SK-N-SH (cell line): ENCODE data around the gene SORBS1.

Experiments used
- EZH2phosphoT487 ChIP-seq: fragments of 200-600 bp; sonication (generic); IDR thresholded peaks from 2 replicates; pipeline ENCODE4 v1.6.1; 2017; ENCODE audit warnings: low read depth, mixed run types, mild to moderate bottlenecking, antibody characterized with exemption, moderate library complexity, borderline replicate concordance
- MXI1 ChIP-seq: IDR thresholded peaks from 2 replicates; pipeline ENCODE4 v1.6.1; 2012; ENCODE audit warnings: mild to moderate bottlenecking, low read depth, low read length, improper control_type of control experiment
- POLR2AphosphoS5 ChIP-seq: IDR thresholded peaks from 2 replicates; pipeline ENCODE4 v1.6.1; 2012; ENCODE audit warnings: low read depth, low read length
- TEAD4 ChIP-seq: IDR thresholded peaks from 2 replicates; pipeline ENCODE4 v1.4.0; 2012; ENCODE audit warnings: mild to moderate bottlenecking, borderline replicate concordance; ENCODE audit not compliant: insufficient read depth
- TF ChIP-seq, protein P1 (sequence below): IDR thresholded peaks from 2 replicates; pipeline ENCODE4 v1.6.1; 2012; ENCODE audit warnings: mild to moderate bottlenecking, low read depth, low read length, moderate library complexity

GRCh38 chr10:95530029-95530428 lies 31.1 kb downstream of the SORBS1 start:
- TF ChIP-seq EZH2phosphoT487 (no peak), POLR2AphosphoS5 (no peak), MXI1 (no peak), TEAD4 (no peak)
- TF ChIP-seq, protein P1, sequence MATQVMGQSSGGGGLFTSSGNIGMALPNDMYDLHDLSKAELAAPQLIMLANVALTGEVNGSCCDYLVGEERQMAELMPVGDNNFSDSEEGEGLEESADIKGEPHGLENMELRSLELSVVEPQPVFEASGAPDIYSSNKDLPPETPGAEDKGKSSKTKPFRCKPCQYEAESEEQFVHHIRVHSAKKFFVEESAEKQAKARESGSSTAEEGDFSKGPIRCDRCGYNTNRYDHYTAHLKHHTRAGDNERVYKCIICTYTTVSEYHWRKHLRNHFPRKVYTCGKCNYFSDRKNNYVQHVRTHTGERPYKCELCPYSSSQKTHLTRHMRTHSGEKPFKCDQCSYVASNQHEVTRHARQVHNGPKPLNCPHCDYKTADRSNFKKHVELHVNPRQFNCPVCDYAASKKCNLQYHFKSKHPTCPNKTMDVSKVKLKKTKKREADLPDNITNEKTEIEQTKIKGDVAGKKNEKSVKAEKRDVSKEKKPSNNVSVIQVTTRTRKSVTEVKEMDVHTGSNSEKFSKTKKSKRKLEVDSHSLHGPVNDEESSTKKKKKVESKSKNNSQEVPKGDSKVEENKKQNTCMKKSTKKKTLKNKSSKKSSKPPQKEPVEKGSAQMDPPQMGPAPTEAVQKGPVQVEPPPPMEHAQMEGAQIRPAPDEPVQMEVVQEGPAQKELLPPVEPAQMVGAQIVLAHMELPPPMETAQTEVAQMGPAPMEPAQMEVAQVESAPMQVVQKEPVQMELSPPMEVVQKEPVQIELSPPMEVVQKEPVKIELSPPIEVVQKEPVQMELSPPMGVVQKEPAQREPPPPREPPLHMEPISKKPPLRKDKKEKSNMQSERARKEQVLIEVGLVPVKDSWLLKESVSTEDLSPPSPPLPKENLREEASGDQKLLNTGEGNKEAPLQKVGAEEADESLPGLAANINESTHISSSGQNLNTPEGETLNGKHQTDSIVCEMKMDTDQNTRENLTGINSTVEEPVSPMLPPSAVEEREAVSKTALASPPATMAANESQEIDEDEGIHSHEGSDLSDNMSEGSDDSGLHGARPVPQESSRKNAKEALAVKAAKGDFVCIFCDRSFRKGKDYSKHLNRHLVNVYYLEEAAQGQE = no peak
